G401.6 (cell line): ENCODE data around the gene HLA-DMB.
"Not testable (repeated sequence)": the region's sequence is repeated elsewhere in the genome, so short reads cannot be mapped to it uniquely, and the experiment has no call there.

Experiments
- FAIRE-seq: peaks from 2 replicates; lab custom pipeline; 2012; peaks lifted over from hg19 to GRCh38; lab: Jason Lieb, UNC

Gene HLA-DMB

GRCh38 chr6:32949113-32949512 is 8.3 kb upstream of the HLA-DMB start:
- FAIRE-seq = no peak

GRCh38 chr6:32947552-32948465 is 7.0 kb upstream of the HLA-DMB start:
- FAIRE-seq = peak; percentile 40

- no peak for FAIRE-seq
These were observed 6.1 kb upstream of the HLA-DMB start for GRCh38 chr6:32946893-32947292.

- no peak for FAIRE-seq
These were observed 5.1 kb upstream of the HLA-DMB start for GRCh38 chr6:32945953-32946352.

- FAIRE-seq = no peak
These were observed 4.4 kb upstream of the HLA-DMB start for GRCh38 chr6:32945108-32945760.

- no peak for FAIRE-seq
These were observed 3.2 kb upstream of the HLA-DMB start for GRCh38 chr6:32943864-32944649.

- not testable (repeated sequence) for FAIRE-seq
These were observed 1.8 kb upstream of the HLA-DMB start for GRCh38 chr6:32942555-32943123.

GRCh38 chr6:32941214-32941768 is 463 bp upstream of the HLA-DMB start:
- no peak for FAIRE-seq

GRCh38 chr6:32938494-32938893 is 2.3 kb downstream of the HLA-DMB start:
- no peak for FAIRE-seq

- no peak for FAIRE-seq
These were observed 3.6 kb downstream of the HLA-DMB start for GRCh38 chr6:32937230-32937633.

- FAIRE-seq = no peak
These were observed 4.3 kb downstream of the HLA-DMB start for GRCh38 chr6:32936239-32937152.

- FAIRE-seq = no peak
These were observed 5.1 kb downstream of the HLA-DMB start for GRCh38 chr6:32935551-32936238.

GRCh38 chr6:32933661-32934085 is 7.2 kb downstream of the HLA-DMB start:
- peak; percentile 91 for FAIRE-seq

- FAIRE-seq = no peak
These were observed 8.5 kb downstream of the HLA-DMB start for GRCh38 chr6:32932132-32932868.

- no peak for FAIRE-seq
These were observed 9.6 kb downstream of the HLA-DMB start for GRCh38 chr6:32931211-32931610.

- no peak for FAIRE-seq
These were observed 18.7 kb downstream of the HLA-DMB start for GRCh38 chr6:32922083-32922482.

- FAIRE-seq = peak; percentile 58
These were observed 20.1 kb downstream of the HLA-DMB start for GRCh38 chr6:32920715-32921114.

- FAIRE-seq = no peak
These were observed 27.9 kb downstream of the HLA-DMB start for GRCh38 chr6:32912951-32913350.

- FAIRE-seq = no peak
These were observed 31.9 kb downstream of the HLA-DMB start for GRCh38 chr6:32908897-32909296.

- FAIRE-seq = no peak
These were observed 34.3 kb downstream of the HLA-DMB start for GRCh38 chr6:32906539-32906938.
